GM18505 (cell line): ENCODE measurements around the gene MED12L.

ENCODE experiments used
- ATAC-seq: cut with Tn5 transposase; IDR thresholded peaks from one replicate; pipeline ENCODE4 v1.9.1; 2021; ENCODE audit not compliant: unreplicated experiment
- POLR2A ChIP-seq: IDR thresholded peaks from 4 replicates; pipeline ENCODE4 v1.6.1; 2011; ENCODE audit warnings: borderline replicate concordance; ENCODE audit not compliant: insufficient read depth, insufficient read length; ENCODE audit errors: extremely low read depth

The MED12L gene

DNA sequence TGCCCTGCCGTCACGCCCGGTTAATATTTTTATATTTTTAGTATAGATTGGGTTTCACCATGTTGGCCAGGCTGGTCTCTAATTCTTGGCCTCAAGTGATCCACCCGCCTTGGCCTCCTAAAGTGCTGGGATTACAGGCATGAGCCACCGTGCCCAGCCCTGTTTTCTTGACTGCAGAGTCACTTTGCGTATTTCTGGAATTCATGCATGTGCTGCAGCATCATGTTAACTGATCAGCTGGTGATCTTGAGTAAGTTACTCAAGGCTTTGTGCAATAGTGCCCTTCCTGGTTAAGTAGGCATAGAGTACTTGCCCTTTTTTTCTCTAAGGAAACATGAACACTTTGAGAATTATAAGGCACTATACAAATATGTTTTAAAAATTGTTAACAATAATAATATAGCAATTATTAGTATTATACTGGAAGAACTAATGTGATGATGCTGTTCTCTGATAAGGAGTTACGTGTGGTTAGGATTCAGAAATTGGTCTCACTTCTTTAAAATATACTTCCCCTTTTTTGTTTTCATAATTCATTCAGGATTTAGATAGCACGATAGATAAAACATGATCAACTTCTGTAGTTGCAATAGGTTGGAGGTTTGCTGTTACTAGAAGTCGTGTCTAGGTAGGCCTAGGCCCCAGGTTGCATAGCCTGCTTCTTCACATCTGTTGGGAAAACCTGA is 83.9 kb downstream of the MED12L start:
- no peak for TF ChIP-seq POLR2A
- ATAC-seq: peak; percentile 49

DNA sequence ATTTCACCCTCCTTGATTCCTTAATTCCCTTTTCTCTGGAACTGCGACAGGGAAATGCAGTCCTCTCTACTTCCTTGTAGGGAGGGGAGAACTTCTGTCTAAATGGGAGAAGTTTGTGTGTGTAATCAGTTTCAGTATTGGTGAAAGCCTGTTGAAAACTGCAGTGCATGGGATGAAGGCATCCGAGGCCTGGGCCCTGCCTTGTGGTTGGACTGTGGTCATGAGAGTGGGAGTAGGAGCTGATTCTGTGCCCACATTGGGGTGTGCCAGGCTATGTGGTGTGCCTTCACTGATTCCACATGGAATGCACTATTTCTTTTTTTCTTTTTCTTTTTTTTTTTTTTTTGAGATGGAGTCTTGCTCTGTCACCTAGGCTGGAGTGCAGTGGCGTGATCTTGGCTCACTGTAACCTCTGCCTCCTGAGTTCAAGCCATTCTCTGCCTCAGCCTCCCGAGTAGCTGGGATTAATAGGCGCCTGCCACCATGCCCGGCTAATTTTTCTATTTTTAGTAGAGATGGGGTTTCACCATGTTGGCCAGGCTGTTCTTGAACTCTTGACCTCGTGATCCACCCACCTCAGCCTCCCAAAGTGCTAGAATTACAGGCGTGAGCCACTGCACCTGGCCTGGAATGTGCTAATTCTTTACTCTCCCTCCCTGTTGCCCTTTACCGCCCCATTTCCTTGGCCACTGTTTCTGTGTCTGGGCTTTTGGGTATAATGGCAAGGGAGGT is 84.7 kb downstream of the MED12L start:
- ATAC-seq: peak; percentile 28

DNA sequence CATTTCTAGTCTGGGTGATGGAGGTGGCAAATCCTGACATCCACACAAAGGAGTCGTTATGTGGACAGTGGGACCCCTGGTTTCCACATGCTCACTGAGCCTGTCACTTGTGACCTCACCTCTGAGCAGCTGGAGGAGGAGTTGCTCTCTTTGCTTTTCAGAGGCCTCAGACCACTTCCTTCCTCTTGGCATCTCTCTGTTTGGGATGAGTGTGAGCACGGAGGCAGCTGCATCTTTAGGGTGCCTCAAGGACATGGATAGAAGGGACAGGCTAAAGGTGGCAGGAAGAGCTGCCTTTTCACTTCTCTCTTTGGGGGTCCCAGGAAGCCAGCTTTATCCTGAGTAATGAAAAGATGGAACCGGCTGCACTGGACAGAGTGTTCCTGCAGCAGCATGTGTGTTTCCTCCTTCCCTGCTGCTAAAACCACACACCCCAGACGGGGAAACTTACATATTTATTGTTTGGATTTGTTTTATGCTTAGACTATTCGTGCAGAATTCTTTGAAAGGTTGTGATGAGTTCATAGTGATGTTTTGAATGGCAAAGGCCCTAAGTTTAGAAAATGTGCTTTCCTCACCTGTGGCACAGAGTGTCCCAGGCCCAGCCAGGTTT is 85.8 kb downstream of the MED12L start:
- no peak for TF ChIP-seq POLR2A
- peak; percentile 57 for ATAC-seq

DNA sequence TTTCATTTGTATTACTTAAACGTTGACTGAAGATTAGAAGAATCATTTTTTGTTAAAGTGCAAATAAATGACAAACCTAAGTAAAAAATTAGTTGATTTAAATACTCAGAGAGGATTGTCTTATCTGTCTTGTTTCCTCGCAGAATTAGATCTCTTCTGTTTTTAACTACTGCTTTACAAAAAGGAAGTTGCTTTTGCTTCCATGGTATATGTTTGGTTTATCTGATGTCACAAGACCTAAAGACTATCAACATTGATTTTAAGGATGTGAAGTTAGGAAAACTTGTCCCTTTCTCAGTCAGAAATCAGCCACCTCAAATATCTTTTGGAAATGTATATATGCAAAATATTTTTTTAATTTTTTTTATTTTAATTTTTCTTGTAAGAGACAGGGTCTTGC is 88.9 kb downstream of the MED12L start:
- no peak for TF ChIP-seq POLR2A
- ATAC-seq: no peak

DNA sequence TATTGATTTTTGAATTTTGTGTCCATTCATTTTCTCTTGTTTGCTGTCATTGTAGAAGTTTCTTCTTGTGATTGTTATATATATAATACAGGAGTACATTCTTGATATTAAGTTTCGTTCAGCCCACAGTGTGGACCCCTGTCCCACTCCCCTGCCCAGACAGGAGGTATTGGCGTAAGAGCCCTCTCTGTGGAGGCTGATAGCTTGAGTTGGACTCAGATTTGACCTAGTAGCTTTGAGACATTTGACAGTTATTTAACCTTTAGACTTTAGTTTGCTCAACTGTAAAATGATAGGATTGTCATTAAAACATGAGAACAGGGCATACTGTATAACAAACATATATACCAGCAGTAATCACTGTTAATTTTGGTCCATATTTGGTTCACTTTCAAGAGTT is 90.5 kb downstream of the MED12L start:
- no peak for ATAC-seq
- no peak for TF ChIP-seq POLR2A

DNA sequence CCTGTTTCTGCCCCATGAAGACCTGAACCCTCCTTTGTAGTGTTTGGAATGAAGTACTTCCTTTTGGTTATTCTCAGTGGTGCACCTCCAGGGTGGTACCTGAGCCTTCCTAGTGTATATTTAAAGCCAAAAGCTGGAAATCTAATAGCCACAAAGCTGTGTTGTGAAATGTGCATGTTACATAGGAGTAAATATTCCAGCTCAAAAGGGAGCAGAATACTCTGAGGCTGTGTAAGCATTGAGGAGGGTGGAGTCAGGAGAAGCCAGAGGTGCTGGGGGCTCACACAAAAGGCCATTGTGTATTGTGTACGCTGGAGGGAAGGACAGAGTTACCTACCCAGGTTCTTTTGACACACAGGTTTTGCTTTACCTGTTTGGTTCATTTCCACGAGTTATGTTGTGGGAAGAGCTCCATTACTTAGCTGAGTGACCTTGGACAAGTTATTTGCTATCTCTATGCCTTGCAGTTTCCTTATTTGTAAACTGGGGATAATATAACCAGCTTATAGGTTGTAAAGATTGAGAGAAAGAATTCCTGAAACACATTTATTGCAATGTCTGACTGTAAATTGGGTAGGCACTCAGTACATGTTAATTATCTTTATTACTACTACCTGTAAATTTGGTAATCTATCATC is 92.9 kb downstream of the MED12L start:
- TF ChIP-seq POLR2A: no peak
- no peak for ATAC-seq

DNA sequence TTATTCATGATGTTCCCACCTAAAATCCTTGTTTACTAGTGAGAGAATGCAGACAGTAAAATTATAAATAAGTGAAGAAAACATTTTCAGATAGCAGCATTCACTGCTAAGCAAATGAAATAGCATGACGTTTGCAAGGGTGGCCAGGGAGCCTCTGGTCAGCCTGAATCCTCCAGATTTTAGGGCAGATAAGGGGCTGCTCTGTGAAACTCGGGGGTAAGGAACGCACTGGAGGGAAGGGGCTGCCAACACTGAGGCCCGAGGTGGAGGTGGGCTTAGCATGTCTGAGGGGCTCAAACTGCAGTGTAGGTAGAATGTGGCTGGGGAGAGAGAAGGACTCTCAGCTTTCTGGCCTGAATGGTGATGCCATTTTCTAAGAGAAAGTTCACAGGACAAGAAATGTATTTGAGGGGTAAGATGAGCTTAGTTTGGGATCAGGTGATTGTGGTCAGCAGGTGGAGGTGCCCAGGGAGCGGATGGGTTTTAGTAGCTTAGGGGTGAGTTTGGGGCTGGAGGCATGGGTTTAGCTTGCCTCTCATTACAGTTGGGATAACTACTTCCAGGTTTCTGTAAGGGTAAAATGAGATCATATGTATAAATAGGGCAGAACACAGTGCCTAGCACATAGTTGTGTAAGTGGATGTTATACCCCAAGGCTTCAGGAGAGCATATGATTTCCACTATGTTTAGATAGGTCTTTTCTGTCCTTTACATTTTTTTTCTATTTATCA is 97.0 kb downstream of the MED12L start:
- TF ChIP-seq POLR2A: no peak
- ATAC-seq: no peak

DNA sequence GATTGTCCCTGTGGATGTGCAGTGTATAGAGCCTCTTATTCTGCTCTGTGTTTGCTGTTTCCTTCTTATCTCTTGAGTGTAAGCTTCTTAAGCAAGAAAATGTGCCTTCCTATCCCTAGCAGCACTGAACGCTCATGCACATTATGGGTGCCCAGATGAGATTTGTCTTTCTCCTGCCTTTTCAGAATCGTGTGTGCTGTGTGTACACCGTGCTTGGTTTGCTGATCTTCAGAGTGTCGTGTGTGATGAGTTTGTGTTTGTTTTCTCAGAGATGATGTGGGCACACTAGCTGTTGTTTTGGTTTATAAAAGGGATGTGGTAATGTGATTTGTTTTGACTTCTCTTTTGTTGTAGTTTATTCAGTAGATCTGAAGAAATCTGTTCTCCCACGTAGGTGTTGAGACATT is 97.8 kb downstream of the MED12L start:
- TF ChIP-seq POLR2A: no peak
- ATAC-seq: no peak

DNA sequence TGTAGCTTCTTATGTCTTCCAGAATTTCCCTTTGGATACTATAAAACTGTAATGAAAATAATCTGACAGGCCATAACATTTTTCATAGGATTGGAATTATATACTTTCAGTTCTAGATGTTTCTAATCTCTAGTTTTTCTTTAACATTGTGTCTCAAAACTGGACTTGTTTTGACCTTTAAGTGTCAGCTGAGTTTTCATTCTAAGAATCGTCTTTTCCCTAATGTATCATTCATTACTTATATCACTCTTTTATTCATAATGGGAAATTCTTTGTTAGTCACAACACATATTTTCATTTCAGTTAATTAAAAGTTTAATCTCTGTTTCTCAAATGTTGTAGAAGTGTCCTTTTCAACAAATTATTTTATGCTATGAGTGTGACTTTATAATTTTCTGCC is 105.6 kb downstream of the MED12L start:
- no peak for ATAC-seq
- no peak for TF ChIP-seq POLR2A

DNA sequence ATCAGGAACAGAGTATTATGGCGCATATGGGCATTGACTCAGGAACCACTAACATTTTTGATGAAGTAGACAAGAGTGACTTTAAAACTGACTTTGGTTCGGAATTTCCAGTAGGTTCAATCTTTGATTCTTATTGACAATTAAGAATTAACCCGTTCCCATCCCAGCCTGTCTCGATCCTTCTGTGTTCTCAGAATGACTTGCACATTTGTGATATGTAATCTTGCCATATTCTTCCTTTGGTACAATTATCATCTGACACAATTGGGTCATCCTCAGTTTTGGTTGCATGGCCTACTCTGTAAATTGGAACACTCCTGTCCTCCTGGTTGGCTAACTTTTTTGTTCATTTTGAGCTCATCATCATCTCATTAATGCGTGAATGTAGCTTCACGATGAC is 107.1 kb downstream of the MED12L start:
- no peak for TF ChIP-seq POLR2A
- ATAC-seq: no peak

DNA sequence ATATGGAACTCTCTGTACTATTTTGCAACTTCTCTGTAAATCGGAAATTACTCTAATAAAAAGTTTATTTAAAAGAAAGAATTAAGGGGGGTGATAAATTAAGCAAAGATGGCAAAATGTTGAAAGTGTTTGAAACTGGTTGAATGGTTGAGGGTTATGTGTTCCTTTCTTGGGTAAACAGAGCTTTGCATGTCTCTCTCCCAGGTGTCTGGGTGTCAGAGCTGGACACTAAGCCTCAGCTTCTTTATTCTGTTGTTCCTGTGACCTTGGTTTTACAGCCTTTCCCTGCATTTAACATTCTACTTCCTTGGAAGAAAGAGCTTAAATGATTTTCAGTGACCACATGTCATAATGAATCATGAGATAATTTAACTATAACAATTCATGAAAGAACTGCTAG is 110.4 kb downstream of the MED12L start:
- ATAC-seq: no peak
- no peak for TF ChIP-seq POLR2A

DNA sequence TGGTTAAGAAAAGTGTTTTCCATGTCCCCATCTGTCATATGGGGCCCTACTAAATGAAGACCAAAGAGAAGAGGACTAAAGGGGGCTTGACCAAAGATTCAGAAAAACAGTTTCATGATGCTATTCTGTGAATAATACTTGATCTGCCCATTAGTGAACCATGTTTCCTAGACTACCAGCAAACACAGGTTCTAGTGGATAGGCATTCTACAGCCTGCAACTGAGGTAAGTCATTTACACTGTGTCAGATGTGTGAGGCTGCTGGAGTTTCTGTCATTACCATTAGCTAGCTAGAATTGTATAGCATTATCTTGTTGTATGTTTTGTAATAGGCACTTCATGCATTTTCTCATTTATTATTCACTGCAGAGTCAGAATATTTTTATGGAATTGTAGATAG is 111.0 kb downstream of the MED12L start:
- no peak for TF ChIP-seq POLR2A
- ATAC-seq: no peak

DNA sequence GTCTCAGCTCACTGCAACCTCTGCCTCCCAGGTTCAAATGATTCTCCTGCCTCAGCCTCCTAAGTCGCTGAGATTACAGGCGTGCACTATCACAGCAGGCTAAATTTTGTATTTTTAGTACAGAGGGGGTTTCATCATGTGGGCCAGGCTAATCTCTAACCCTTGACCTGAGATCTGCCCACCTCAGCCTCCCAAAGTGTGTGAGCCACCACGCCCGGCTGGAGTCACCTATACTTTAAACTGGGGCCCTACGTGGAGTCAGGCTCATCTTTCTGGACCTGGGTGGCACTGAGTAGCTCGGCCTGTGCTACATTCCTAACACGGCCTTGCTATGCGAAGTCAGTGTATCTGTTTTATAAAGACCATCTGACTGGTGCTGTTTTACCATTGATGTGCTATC is 111.8 kb downstream of the MED12L start:
- no peak for TF ChIP-seq POLR2A
- no peak for ATAC-seq
